NCI-H748 treated with DMSO at 0.1 percent for 48 hours (cell line): ENCODE data around the gene USE1.

Source experiments
- DNase-seq: peaks from one replicate; lab custom pipeline; 2025; lab: John Stamatoyannopoulos, UW

The USE1 gene

GRCh38 chr19:17235971-17236777 lies 21.0 kb downstream of the USE1 start:
- peak; percentile 24 for DNase-seq

- no peak for DNase-seq
Observed at GRCh38 chr19:17236811-17237543, 21.8 kb downstream of the USE1 start.

GRCh38 chr19:17237747-17238706 lies 22.9 kb downstream of the USE1 start:
- DNase-seq, result no peak

GRCh38 chr19:17240062-17240752 lies 25.1 kb downstream of the USE1 start:
- DNase-seq, result no peak

GRCh38 chr19:17240826-17241399 lies 25.8 kb downstream of the USE1 start:
- DNase-seq, result no peak

- DNase-seq, result no peak
Observed at GRCh38 chr19:17242431-17243208, 27.5 kb downstream of the USE1 start.

- DNase-seq, result no peak
Observed at GRCh38 chr19:17243211-17243829, 28.2 kb downstream of the USE1 start.

GRCh38 chr19:17243830-17244617 lies 28.9 kb downstream of the USE1 start:
- no peak for DNase-seq

GRCh38 chr19:17244618-17245534 lies 29.7 kb downstream of the USE1 start:
- DNase-seq, result no peak

GRCh38 chr19:17245535-17245984 lies 30.4 kb downstream of the USE1 start, which contains the start of gene NR2F6:
NR2F6 (minus strand) TSS chr19:17245919; CDS start chr19:17245220, 699 bp downstream.
- DNase-seq, result no peak

- peak; percentile 1 for DNase-seq
Observed at GRCh38 chr19:17246681-17247425, 31.7 kb downstream of the USE1 start.

- no peak for DNase-seq
Observed at GRCh38 chr19:17248011-17248776, 33.0 kb downstream of the USE1 start.

- no peak for DNase-seq
Observed at GRCh38 chr19:17249887-17250548, 34.9 kb downstream of the USE1 start.

GRCh38 chr19:17254636-17255035 lies 39.5 kb downstream of the USE1 start:
- no peak for DNase-seq

GRCh38 chr19:17255150-17255621 lies 40.0 kb downstream of the USE1 start:
- DNase-seq, result no peak

- no peak for DNase-seq
Observed at GRCh38 chr19:17256130-17256529, 41.0 kb downstream of the USE1 start.
